ENCODE data around the gene TMEM41A. TPM values are rescaled to one million over a fixed set of nuclear protein-coding genes. Genes with fewer than 3 reads are reported as not detected.

Gene TMEM41A
- total RNA-seq, 1 experiment from 2014 or later = 53.6 TPM

GRCh38 chr3:185504636-185505035 lies 5.8 kb upstream of the TMEM41A start:
- intact Hi-C loops (cut with micrococcal nuclease; ENCODE audit: unreplicated experiment) = no loop called here
- BruUV-seq (replicated peaks) = no TSS peak
- Mint-ChIP-seq H3K36me3 (ENCODE audit: insufficient read depth, unreplicated experiment) (peaks cover 60% of the 10 kb centered on the region), H3K27ac (ENCODE audit: unreplicated experiment) (peak overlapping the region; percentile 40), H3K4me1 (ENCODE audit: low read depth, unreplicated experiment) (peaks cover 26% of the 10 kb centered on the region), H3K27me3 (ENCODE audit: unreplicated experiment) (no peaks in the 10 kb centered on the region), H3K9me3 (ENCODE audit: low read depth, unreplicated experiment) (no peaks in the 10 kb centered on the region), H3K4me3 (ENCODE audit: low read depth, unreplicated experiment) (no peak overlapping the region)
- DNase-seq = no peak
- no peak for TF ChIP-seq CTCF (IDR thresholded peaks at IDR 0.05; ENCODE audit: unreplicated experiment)
- CTCF ChIA-PET = interaction anchor here (0.6 kb wide), 1 partner anchor 87 kb away, joined by 4 read pairs; no protein-coding TSS in a partner anchor

- no peak for TF ChIP-seq CTCF (IDR thresholded peaks at IDR 0.05; ENCODE audit: unreplicated experiment)
- H3K9me3 Mint-ChIP-seq (ENCODE audit: low read depth, unreplicated experiment) = no peaks in the 10 kb centered on the region
- no peaks in the 10 kb centered on the region for H3K27me3 Mint-ChIP-seq (ENCODE audit: unreplicated experiment)
- peaks cover 32% of the 10 kb centered on the region for H3K4me1 Mint-ChIP-seq (ENCODE audit: low read depth, unreplicated experiment)
- peak overlapping the region; percentile 29 for H3K27ac Mint-ChIP-seq (ENCODE audit: unreplicated experiment)
- intact Hi-C loops (cut with micrococcal nuclease; ENCODE audit: unreplicated experiment) = no loop called here
- CTCF ChIA-PET = no interaction called here
- no peak overlapping the region for H3K4me3 Mint-ChIP-seq (ENCODE audit: low read depth, unreplicated experiment)
- DNase-seq = no peak
- H3K36me3 Mint-ChIP-seq (ENCODE audit: insufficient read depth, unreplicated experiment) = peaks cover 60% of the 10 kb centered on the region
- BruUV-seq (replicated peaks) = no TSS peak
Observed at GRCh38 chr3:185503521-185503920, 4.7 kb upstream of the TMEM41A start.

GRCh38 chr3:185502987-185503386 lies 4.2 kb upstream of the TMEM41A start:
- H3K4me3 Mint-ChIP-seq (ENCODE audit: low read depth, unreplicated experiment) = no peak overlapping the region
- CTCF ChIA-PET = no interaction called here
- intact Hi-C loops (cut with micrococcal nuclease; ENCODE audit: unreplicated experiment) = no loop called here
- no peaks in the 10 kb centered on the region for H3K27me3 Mint-ChIP-seq (ENCODE audit: unreplicated experiment)
- peaks cover 32% of the 10 kb centered on the region for H3K4me1 Mint-ChIP-seq (ENCODE audit: low read depth, unreplicated experiment)
- peak overlapping the region; percentile 29 for H3K27ac Mint-ChIP-seq (ENCODE audit: unreplicated experiment)
- H3K9me3 Mint-ChIP-seq (ENCODE audit: low read depth, unreplicated experiment) = no peaks in the 10 kb centered on the region
- TF ChIP-seq CTCF (IDR thresholded peaks at IDR 0.05; ENCODE audit: unreplicated experiment) = no peak
- peaks cover 60% of the 10 kb centered on the region for H3K36me3 Mint-ChIP-seq (ENCODE audit: insufficient read depth, unreplicated experiment)
- BruUV-seq (replicated peaks) = no TSS peak
- no peak for DNase-seq

GRCh38 chr3:185490241-185490640 lies 8.6 kb downstream of the TMEM41A start:
- no peak overlapping the region for H3K4me3 Mint-ChIP-seq (ENCODE audit: low read depth, unreplicated experiment)
- no peaks in the 10 kb centered on the region for H3K9me3 Mint-ChIP-seq (ENCODE audit: low read depth, unreplicated experiment)
- H3K27ac Mint-ChIP-seq (ENCODE audit: unreplicated experiment) = peak overlapping the region; percentile 53
- no peak for TF ChIP-seq CTCF (IDR thresholded peaks at IDR 0.05; ENCODE audit: unreplicated experiment)
- DNase-seq = no peak
- CTCF ChIA-PET = no interaction called here
- intact Hi-C loops (cut with micrococcal nuclease; ENCODE audit: unreplicated experiment) = no loop called here
- no peaks in the 10 kb centered on the region for H3K27me3 Mint-ChIP-seq (ENCODE audit: unreplicated experiment)
- no peaks in the 10 kb centered on the region for H3K4me1 Mint-ChIP-seq (ENCODE audit: low read depth, unreplicated experiment)
- peaks cover 90% of the 10 kb centered on the region for H3K36me3 Mint-ChIP-seq (ENCODE audit: insufficient read depth, unreplicated experiment)
- BruUV-seq (replicated peaks) = no TSS peak
